NOMO-1 (cell line): ENCODE measurements around the gene AVEN.
A peak's percentile ranks its signal among the peaks of the same experiment; 100 is the strongest.

ENCODE experiments used
- DNase-seq, 2 experiments: peaks; one replicate each; lab custom pipeline; 2025; ENCODE audit not compliant: unreplicated experiment in 2 of 2; lab: John Stamatoyannopoulos, UW

The AVEN gene

DNA sequence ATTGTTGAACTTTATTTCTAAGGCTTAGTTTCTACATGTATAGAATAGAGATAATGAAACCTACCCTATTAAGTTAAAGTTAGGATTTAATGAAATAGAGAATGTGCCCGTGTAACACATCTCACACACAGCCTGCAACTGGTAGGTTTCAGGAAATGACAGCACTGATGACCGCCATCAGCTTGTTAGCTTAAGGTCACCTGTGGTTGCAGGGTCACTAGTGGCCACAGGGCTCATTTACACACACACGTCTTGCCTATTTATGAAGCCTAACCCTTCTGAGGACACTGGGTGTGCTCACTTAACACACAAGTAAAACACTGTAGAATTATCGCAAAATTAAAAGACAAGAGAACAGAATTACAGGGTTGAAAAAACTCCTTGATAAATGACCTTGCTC lies 50.6 kb downstream of the AVEN start:
- DNase-seq: no peak

DNA sequence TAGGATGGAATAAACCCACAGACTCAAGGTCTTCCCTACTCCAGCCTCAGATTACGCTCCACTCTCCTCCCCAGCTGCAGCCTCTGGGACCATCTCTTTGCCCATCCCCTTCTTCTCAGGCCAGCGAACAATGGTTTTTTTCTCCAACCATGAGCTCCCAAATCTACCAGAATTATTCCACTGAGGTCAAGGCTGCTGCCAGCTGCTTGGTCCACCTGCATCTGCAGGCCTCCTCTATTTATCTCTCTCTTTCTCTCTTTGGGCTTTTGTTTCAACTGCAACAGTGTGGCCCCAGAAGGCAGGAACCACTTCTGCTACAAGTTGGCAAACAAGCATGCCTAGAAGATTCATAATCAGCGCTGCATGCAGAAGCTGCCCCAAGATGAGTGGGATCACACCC lies 51.6 kb downstream of the AVEN start:
- no peak for DNase-seq

- no peak for DNase-seq
Measured at GRCh38 chr15:33985751-33986150, 53.3 kb downstream of the AVEN start.

DNA sequence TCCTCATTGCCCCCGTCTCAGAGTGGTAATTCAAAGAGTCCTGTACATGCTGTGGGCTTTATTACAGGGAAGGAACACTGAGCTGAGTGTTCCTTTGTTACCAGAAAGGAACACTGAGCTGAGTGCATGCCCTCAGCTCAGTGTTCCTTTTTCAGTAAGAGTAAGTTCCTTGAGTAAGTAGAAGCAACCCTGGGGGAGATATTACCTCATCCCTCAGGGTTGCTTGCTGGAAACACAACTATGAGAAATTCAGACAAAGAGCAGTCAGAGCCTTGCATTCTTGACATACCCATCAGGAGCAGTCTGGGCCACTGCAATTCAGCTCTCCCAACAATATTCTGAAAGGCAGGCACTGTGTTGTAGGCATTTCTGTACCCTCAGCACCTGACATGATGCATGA lies 53.7 kb downstream of the AVEN start:
- no peak for DNase-seq

- DNase-seq: no peak
Measured at GRCh38 chr15:33982516-33982915, 56.5 kb downstream of the AVEN start.

GRCh38 chr15:33980159-33980558 lies 58.8 kb downstream of the AVEN start:
- no peak for DNase-seq

- DNase-seq: no peak
Measured at GRCh38 chr15:33975022-33975565, 63.9 kb downstream of the AVEN start.

DNA sequence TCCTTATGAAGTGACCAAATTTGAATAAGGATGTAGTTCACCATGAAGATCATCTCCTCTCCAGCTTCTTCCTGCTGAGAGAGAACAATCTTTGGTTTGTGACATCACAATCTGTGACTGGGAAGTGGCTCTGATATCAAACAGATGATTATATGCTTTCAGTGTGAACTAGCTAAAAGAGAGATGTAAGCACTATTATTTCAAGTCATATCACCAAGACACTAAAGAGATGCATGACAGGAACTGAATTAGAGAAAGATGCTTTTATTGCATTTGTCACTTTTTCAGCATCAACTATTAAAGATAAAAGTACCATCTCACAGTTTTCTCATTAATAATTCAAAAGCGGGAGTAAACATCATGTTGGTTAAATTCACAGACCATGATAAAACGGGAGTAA lies 67.2 kb downstream of the AVEN start:
- DNase-seq: no peak

- DNase-seq: no peak
Measured at GRCh38 chr15:33968821-33969220, 70.2 kb downstream of the AVEN start.

DNA sequence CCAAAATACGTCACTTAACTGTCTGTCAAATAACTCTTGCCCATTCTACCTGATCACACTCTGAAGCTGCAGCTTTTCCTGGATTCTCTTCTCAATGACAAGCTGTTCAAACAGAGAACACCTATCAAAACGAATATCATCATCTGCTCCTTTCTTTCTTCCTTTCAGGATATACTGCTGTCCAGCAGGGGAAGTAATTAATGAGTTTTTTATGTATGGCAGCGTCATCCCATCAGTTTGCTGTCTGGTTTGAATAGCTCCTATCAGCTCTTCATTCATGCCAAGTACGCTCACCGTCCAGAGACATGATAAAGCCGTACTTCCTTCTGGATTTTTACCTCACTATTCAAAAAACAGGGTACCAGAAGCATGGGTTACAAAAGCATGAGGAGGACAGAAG lies 70.8 kb downstream of the AVEN start, which contains the start of gene CHRM5:
CHRM5 (plus strand) TSS at position 274 of the 400 bp plus-strand sequence. CDS start 94,221 bp downstream, outside the sequence.
- no peak for DNase-seq

DNA sequence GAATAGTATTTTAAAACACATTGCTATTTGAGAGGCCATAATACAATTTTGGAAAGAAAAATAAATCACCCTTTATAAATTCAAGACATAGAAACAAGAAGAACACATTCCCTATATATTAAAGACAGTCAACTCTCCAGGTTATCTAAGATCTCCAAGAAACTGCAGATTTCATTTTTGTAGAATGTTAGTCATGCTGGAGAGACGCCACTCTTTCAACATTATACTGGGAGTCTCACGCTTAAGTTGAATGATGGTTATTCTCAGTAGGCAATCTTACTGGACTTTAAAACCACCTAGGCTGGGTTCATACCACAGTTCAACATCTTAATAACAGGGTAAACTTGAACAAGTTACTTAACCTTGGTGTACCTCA lies 74.4 kb downstream of the AVEN start:
- no peak for DNase-seq

GRCh38 chr15:33963831-33964664 lies 75.0 kb downstream of the AVEN start:
- peak in 1 of 2 experiments; percentile 23 for DNase-seq

GRCh38 chr15:33960549-33960935 lies 78.5 kb downstream of the AVEN start:
- no peak for DNase-seq

- DNase-seq: peak; percentile 35 to 76
Measured at GRCh38 chr15:33959844-33960548, 79.0 kb downstream of the AVEN start.

GRCh38 chr15:33956397-33956796 lies 82.6 kb downstream of the AVEN start:
- no peak for DNase-seq

- no peak for DNase-seq
Measured at GRCh38 chr15:33955945-33956344, 83.1 kb downstream of the AVEN start.

DNA sequence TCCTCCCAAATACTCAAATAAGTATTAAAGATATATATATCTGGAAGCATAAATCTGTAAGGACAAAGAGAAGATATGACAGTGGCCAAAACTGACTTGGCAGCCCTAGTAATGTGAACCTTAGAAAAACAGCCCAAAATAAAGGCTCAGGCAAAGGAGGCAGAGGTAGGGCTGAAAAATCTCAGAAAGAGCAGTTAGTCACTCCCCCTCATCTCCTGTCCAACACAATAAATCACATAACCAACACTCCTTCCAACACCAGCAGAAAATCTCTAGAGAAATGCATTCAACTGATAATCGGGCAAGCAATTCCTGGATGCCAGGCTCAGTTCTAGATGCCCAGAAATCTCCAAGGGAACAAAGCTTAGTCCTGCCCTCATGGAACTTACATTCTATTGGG lies 92.9 kb downstream of the AVEN start:
- DNase-seq: no peak

DNA sequence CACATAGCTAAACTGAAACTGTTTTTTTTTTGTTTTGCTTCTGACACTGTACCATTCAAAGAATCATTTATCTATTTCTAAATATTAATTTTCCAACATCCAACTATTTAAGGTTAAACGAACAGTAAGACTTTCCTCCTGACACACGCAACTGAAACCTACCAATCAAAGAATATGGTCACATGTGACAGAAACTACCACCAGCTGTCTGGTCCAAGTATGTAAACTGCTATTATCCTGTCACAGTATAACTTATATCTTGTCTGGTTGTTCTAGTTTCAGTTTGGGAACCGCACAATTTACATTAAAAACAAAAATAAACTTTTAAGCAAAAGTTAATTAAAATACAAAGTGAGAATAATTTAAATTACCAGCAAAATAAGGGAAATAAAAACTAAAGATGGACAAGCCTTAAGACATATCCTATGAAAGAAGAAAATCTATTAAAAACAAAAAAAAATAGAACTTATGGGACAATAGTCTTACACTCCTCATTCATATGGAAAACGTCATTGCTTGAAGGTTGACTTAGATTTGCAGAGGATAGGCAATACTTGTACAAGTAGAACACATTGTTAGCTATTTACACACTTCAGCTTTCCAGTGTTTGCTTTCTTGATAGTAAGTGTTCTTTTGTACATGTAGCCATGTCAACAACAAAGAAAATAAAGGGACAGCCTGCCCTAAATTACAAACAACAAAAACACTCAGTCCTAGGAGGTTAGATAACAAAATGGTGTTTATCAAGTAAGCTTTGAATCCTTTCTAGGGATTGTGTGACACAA lies 97.5 kb downstream of the AVEN start:
- no peak for DNase-seq

DNA sequence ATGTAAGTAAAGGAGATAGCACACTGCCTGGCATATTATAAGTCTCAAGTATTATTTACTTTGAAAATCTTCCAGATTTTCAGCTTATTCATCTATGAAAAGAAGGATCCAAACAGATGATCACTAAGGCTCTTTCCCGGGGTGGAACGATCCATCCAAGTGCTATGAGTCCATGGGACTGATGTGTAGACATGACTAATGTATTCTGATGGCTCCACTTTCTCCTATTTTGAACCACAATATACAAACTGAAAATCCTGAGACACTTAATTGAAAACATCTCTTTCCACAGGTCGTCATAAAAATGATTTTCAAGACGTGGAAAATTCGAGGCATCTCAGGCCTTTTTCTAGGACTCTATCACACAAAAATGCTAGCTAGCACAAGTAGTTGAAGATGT lies 104.1 kb downstream of the AVEN start:
- no peak for DNase-seq

GRCh38 chr15:33934396-33934795 lies 104.6 kb downstream of the AVEN start:
- DNase-seq: no peak

DNA sequence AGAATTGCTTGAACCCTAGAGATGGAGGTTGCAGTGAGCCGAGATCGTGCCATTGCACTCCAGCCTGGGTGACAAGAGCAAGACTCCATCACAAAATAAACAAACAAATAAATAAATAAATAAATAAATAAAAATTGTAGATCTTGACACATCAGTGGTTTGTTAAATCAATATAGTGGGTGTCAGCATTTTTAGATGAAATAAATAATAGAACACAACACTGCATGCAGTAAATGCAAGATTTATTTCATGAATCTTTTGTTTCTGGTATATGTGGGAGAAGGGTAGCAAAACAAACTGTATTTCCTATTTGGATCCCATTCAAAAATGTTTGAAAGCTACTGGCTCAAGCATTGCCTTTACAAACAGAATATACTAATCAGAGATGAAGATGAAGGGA lies 106.3 kb downstream of the AVEN start:
- no peak for DNase-seq
